K562 (cell line): ENCODE measurements around the gene GGNBP2.

Experiments used
- CTCF ChIP-seq, 3 experiments: IDR thresholded peaks in 2 of 3; conservative IDR thresholded peaks in 1 of 3; 2 replicates each; pipeline ENCODE4 v1.5.1; 2011 to 2012; ENCODE audit warnings: low read length in 3 of 3, mild to moderate bottlenecking in 3 of 3, control low read depth in 2 of 3, improper control_type of control experiment in 1 of 3, inconsistent platforms in 1 of 3, low read depth in 1 of 3, mixed read lengths in 1 of 3, moderate library complexity in 1 of 3; ENCODE audit not compliant: insufficient read depth in 2 of 3
- DNMT1 ChIP-seq: fragments of 450-650 bp; IDR thresholded peaks from 2 replicates; pipeline ENCODE4 v1.6.1; 2016; ENCODE audit warnings: antibody characterized with exemption, mild to moderate bottlenecking
- EP300 ChIP-seq: IDR thresholded peaks from 2 replicates; pipeline ENCODE4 v1.6.1; 2012; ENCODE audit warnings: low read length, improper control_type of control experiment
- ETV1 ChIP-seq: fragments of 450-650 bp; conservative IDR thresholded peaks from 2 replicates; pipeline ENCODE4 v1.6.1; 2016; ENCODE audit warnings: missing genetic modification characterization, control low read depth, low read depth, missing compliant biosample characterization
- FOXA1 ChIP-seq: fragments of 450-650 bp; IDR thresholded peaks from 2 replicates; pipeline ENCODE4 v1.6.1; 2016; ENCODE audit warnings: mild to moderate bottlenecking, borderline replicate concordance
- NR2C2 ChIP-seq, 2 experiments: fragments of 200-800 bp in 1 of 2; sonication (Bioruptor generic) in 1 of 2; sonication (generic) in 1 of 2; formaldehyde crosslinking in 1 of 2; IDR thresholded peaks; 2 replicates each; pipeline versions ENCODE4 v1.6.1 to v1.8.0; 2016 to 2022; ENCODE audit warnings: mild to moderate bottlenecking in 1 of 2, missing compliant biosample characterization in 1 of 2, missing genetic modification characterization in 1 of 2, missing genetic modification reagents in 1 of 2
- PHB2 ChIP-seq: fragments of 450-650 bp; IDR thresholded peaks from 2 replicates; pipeline ENCODE4 v1.6.1; 2017; ENCODE audit warnings: low read depth
- SMC3 ChIP-seq: conservative IDR thresholded peaks from 2 replicates; pipeline ENCODE4 v1.6.1; 2011; ENCODE audit warnings: low read depth, low read length, improper control_type of control experiment; ENCODE audit not compliant: insufficient read depth
- SP1 ChIP-seq: sonication (generic); formaldehyde crosslinking; IDR thresholded peaks from 2 replicates; pipeline ENCODE4 v1.8.1; 2022; ENCODE audit warnings: mild to moderate bottlenecking, missing genetic modification reagents
- TAF1 ChIP-seq: IDR thresholded peaks from 2 replicates; pipeline ENCODE4 v1.6.1; 2011; ENCODE audit warnings: mild to moderate bottlenecking, low read length, moderate library complexity; ENCODE audit not compliant: insufficient read depth, control insufficient read depth, severe bottlenecking; ENCODE audit errors: extremely low read depth
- ZBTB26 ChIP-seq: fragments of 450-650 bp; formaldehyde crosslinking; IDR thresholded peaks from 2 replicates; pipeline ENCODE4 v1.4.0; 2022; ENCODE audit warnings: missing genetic modification characterization
- ZFP36 ChIP-seq: fragments of 150-350 bp; IDR thresholded peaks from 2 replicates; pipeline ENCODE4 v1.6.1; 2018; ENCODE audit warnings: low read length, low read depth; ENCODE audit not compliant: partially characterized antibody
- ZNF274 ChIP-seq: IDR thresholded peaks from 2 replicates; pipeline ENCODE4 v1.6.1; 2011; ENCODE audit warnings: low read depth, mild to moderate bottlenecking, low read length, moderate library complexity, borderline replicate concordance
- ZNF830 ChIP-seq: fragments of 250-450 bp; sonication (Bioruptor Pico); IDR thresholded peaks from 2 replicates; pipeline ENCODE4 v1.5.0; 2021; ENCODE audit warnings: mild to moderate bottlenecking

GRCh38 chr17:36500745-36501225 lies 43.9 kb upstream of the GGNBP2 start:
- TF ChIP-seq EP300 (no peak), ZBTB26 (no peak), PHB2 (no peak), SMC3 (no peak), NR2C2 (CRISPR knock-in tag; IDR thresholded peaks at IDR 0.05) (no peak), NR2C2 (tag; IDR thresholded peaks at IDR 0.05) (no peak), CTCF (IDR thresholded peaks at IDR 0.05 in 2 of 3, conservative IDR thresholded peaks at IDR 0.05 in 1 of 3; ENCODE audit: insufficient read depth in 2 of 3, low read depth in 1 of 3, low read length in 3 of 3) (no peak), SP1 (CRISPR knock-in tag) (no peak), TAF1 (no peak), ZNF830 (no peak), DNMT1 (no peak), FOXA1 (no peak), ZNF274 (no peak), ETV1 (tag) (no peak), ZFP36 (no peak)
